H1 (cell line): ENCODE data around the gene GPNMB. TPM values are rescaled to one million over a fixed set of nuclear protein-coding genes. Genes with fewer than 3 reads are reported as not detected.

Experiments
- CTCF ChIA-PET: fragments of 300-600 bp; sonication (Branson Sonifier 250); formaldehyde crosslinking; loops from one replicate; lab custom pipeline; 2021; ENCODE audit not compliant: partially characterized antibody; lab: Charles Lee
- POLR2A ChIA-PET: fragments of 300-600 bp; sonication (Branson Sonifier 250); formaldehyde crosslinking; loops from one replicate; lab custom pipeline; 2021; ENCODE audit warnings: inconsistent platforms; ENCODE audit not compliant: partially characterized antibody; lab: Charles Lee
- DNase-seq, 2 experiments: peaks; one replicate each; pipeline versions ENCODE4 v3.0.0 to v3.0.0-alpha.2; 2010 to 2022; ENCODE audit warnings: low spot score in 2 of 2, low read depth in 1 of 2, mixed read lengths in 1 of 2
- FAIRE-seq: peaks from 2 replicates; lab custom pipeline; 2011; peaks lifted over from hg19 to GRCh38; lab: Jason Lieb, UNC
- H2AFZ ChIP-seq: 2 replicates; pipeline ENCODE4 v1.8.1; 2012; ENCODE audit warnings: low read length, inconsistent platforms
- H2AK5ac ChIP-seq: 2 replicates; pipeline ENCODE4 v1.6.1; 2013; ENCODE audit warnings: low read depth, low read length
- H2BK120ac ChIP-seq: replicated peaks from 2 replicates; pipeline ENCODE3; 2013; ENCODE audit warnings: low read depth, low read length, inconsistent platforms
- H2BK12ac ChIP-seq: 2 replicates; pipeline ENCODE4 v1.6.1; 2013; ENCODE audit warnings: low read depth, low read length
- H2BK15ac ChIP-seq: 2 replicates; pipeline ENCODE4 v1.6.1; 2013; ENCODE audit warnings: low read length
- H2BK20ac ChIP-seq: 2 replicates; pipeline ENCODE4 v1.6.1; 2013; ENCODE audit warnings: low read length
- H2BK5ac ChIP-seq: 2 replicates; pipeline ENCODE4 v1.6.1; 2013; ENCODE audit warnings: low read depth, low read length
- H3K14ac ChIP-seq: 2 replicates; pipeline ENCODE4 v1.6.1; 2013; ENCODE audit warnings: inconsistent platforms; ENCODE audit not compliant: insufficient read length
- H3K18ac ChIP-seq: 2 replicates; pipeline ENCODE4 v1.6.1; 2013; ENCODE audit warnings: low read length; ENCODE audit errors: extremely low read depth
- H3K23ac ChIP-seq: 2 replicates; pipeline ENCODE4 v1.6.1; 2013; ENCODE audit warnings: inconsistent platforms; ENCODE audit not compliant: insufficient read length
- H3K23me2 ChIP-seq: 2 replicates; pipeline ENCODE4 v1.6.1; 2013; ENCODE audit warnings: low read depth, low read length
- H3K27ac ChIP-seq: 2 replicates; pipeline ENCODE4 v1.6.1; 2011; ENCODE audit warnings: low read depth, low read length, inconsistent platforms
- H3K27me3 ChIP-seq, 4 experiments: replicated peaks in 1 of 4; 1 replicate in 1 of 4; 2 replicates in 3 of 4; pipeline versions ENCODE4 v1.6.1 to v1.8.1; 2011 to 2013; ENCODE audit warnings: low read length in 3 of 4, mild to moderate bottlenecking in 3 of 4, inconsistent platforms in 2 of 4, mixed read lengths in 2 of 4, moderate library complexity in 1 of 4; ENCODE audit not compliant: control insufficient read depth in 3 of 4, insufficient read depth in 3 of 4; ENCODE audit errors: extremely low read depth in 1 of 4
- H3K36me3 ChIP-seq, 4 experiments: 2 replicates each; pipeline versions ENCODE4 v1.6.1 to v1.8.1; 2011 to 2013; ENCODE audit warnings: mild to moderate bottlenecking in 4 of 4, low read length in 3 of 4, moderate library complexity in 2 of 4, control low read depth in 1 of 4, inconsistent platforms in 1 of 4; ENCODE audit not compliant: insufficient read depth in 4 of 4, control insufficient read depth in 2 of 4
- H3K4ac ChIP-seq: replicated peaks from 2 replicates; pipeline ENCODE3; 2013; ENCODE audit warnings: low read length, low read depth, mixed read lengths, inconsistent platforms; ENCODE audit not compliant: insufficient read length
- H3K4me1 ChIP-seq, 4 experiments: replicated peaks in 1 of 4; 1 replicate in 1 of 4; 2 replicates in 3 of 4; pipeline versions ENCODE4 v1.6.1 to v1.8.1; 2011 to 2013; ENCODE audit warnings: low read length in 3 of 4, inconsistent platforms in 2 of 4, mixed read lengths in 1 of 4; ENCODE audit not compliant: insufficient read depth in 4 of 4, control insufficient read depth in 3 of 4
- H3K4me2 ChIP-seq, 2 experiments: 2 replicates each; pipeline versions ENCODE4 v1.6.1 to v1.8.1; 2011 to 2013; ENCODE audit warnings: low read depth in 2 of 2, low read length in 2 of 2, control low read depth in 1 of 2, inconsistent platforms in 1 of 2, mild to moderate bottlenecking in 1 of 2; ENCODE audit not compliant: insufficient read depth in 1 of 2
- H3K4me3 ChIP-seq, 4 experiments: fragments of 200-600, 300-600 bp in 1 of 4; sonication (generic), shearing (Covaris generic), sonication (Bioruptor Twin) in 1 of 4; 2 replicates each; pipeline versions ENCODE4 v1.5.1 to v1.8.1; 2011 to 2016; ENCODE audit warnings: low read length in 4 of 4, low read depth in 3 of 4, control low read depth in 2 of 4, inconsistent platforms in 2 of 4, mild to moderate bottlenecking in 2 of 4, mixed read lengths in 1 of 4, moderate library complexity in 1 of 4; ENCODE audit not compliant: insufficient read depth in 2 of 4; ENCODE audit errors: extremely low read depth in 1 of 4
- H3K56ac ChIP-seq: replicated peaks from 2 replicates; pipeline ENCODE3; 2013; ENCODE audit warnings: low read depth, mild to moderate bottlenecking, mixed read lengths, low read length, inconsistent platforms; ENCODE audit not compliant: insufficient read length
- H3K79me1 ChIP-seq: 2 replicates; pipeline ENCODE4 v1.6.1; 2013; ENCODE audit warnings: low read depth, low read length, control low read depth
- H3K79me2 ChIP-seq, 2 experiments: 2 replicates each; pipeline versions ENCODE4 v1.6.1 to v1.8.1; 2012 to 2013; ENCODE audit warnings: low read length in 2 of 2, mild to moderate bottlenecking in 2 of 2, inconsistent platforms in 1 of 2; ENCODE audit not compliant: insufficient read depth in 2 of 2, control insufficient read depth in 1 of 2
- H3K9ac ChIP-seq, 4 experiments: replicated peaks in 1 of 4; 1 replicate in 1 of 4; 2 replicates in 3 of 4; pipeline versions ENCODE4 v1.6.1 to v1.8.1; 2011 to 2013; ENCODE audit warnings: low read depth in 3 of 4, low read length in 3 of 4, control low read depth in 2 of 4, mild to moderate bottlenecking in 2 of 4, moderate library complexity in 2 of 4, inconsistent platforms in 1 of 4; ENCODE audit errors: extremely low read depth in 1 of 4
- H3K9me3 ChIP-seq, 2 experiments: 2 replicates each; pipeline versions ENCODE4 v1.6.1 to v1.8.1; 2012 to 2013; ENCODE audit warnings: mild to moderate bottlenecking in 2 of 2, moderate library complexity in 2 of 2, control low read depth in 1 of 2, inconsistent platforms in 1 of 2, low read depth in 1 of 2, low read length in 1 of 2, mixed read lengths in 1 of 2; ENCODE audit not compliant: insufficient read depth in 2 of 2
- H4K20me1 ChIP-seq, 2 experiments: replicated peaks in 1 of 2; 2 replicates each; pipeline versions ENCODE3 to v1.8.1; 2011 to 2013; ENCODE audit warnings: inconsistent platforms in 2 of 2, low read length in 2 of 2, mild to moderate bottlenecking in 1 of 2; ENCODE audit not compliant: insufficient read depth in 2 of 2, control insufficient read depth in 1 of 2
- H4K5ac ChIP-seq: 2 replicates; pipeline ENCODE4 v1.6.1; 2013; ENCODE audit warnings: low read length, low read depth, mixed read lengths, inconsistent platforms; ENCODE audit not compliant: insufficient read length
- H4K8ac ChIP-seq: 2 replicates; pipeline ENCODE4 v1.8.0; 2013; ENCODE audit warnings: mild to moderate bottlenecking, moderate library complexity, low read length, inconsistent platforms; ENCODE audit not compliant: insufficient read depth; ENCODE audit errors: extremely low read depth
- H4K91ac ChIP-seq: replicated peaks from 2 replicates; pipeline ENCODE3; 2013; ENCODE audit warnings: low read length, mixed read lengths, inconsistent platforms; ENCODE audit not compliant: insufficient read length
- BACH1 ChIP-seq: IDR thresholded peaks from 2 replicates; pipeline ENCODE4 v1.6.1; 2012; ENCODE audit warnings: low read length, improper control_type of control experiment
- CTCF ChIP-seq, 3 experiments: IDR thresholded peaks; 1 replicate in 2 of 3; 2 replicates in 1 of 3; pipeline versions ENCODE4 v1.5.1 to v1.6.1; 2011; ENCODE audit warnings: low read length in 3 of 3, mild to moderate bottlenecking in 3 of 3, inconsistent platforms in 2 of 3, low read depth in 1 of 3, moderate library complexity in 1 of 3; ENCODE audit not compliant: insufficient read depth in 1 of 3; ENCODE audit errors: control extremely low read depth in 1 of 3
- EGR1 ChIP-seq: IDR thresholded peaks from 2 replicates; pipeline ENCODE4 v1.6.1; 2011; ENCODE audit warnings: low read depth, low read length, borderline replicate concordance
- EZH2 ChIP-seq: fragments of 200-600 bp; sonication (generic); IDR thresholded peaks from 2 replicates; pipeline ENCODE4 v1.7.1; 2012; ENCODE audit warnings: low read depth, mild to moderate bottlenecking, moderate library complexity, low read length, inconsistent platforms; ENCODE audit not compliant: severe bottlenecking
- JUN ChIP-seq: IDR thresholded peaks from 2 replicates; pipeline ENCODE4 v1.6.1; 2011; ENCODE audit warnings: low read depth, mild to moderate bottlenecking, improper control_type of control experiment, low read length
- JUND ChIP-seq: IDR thresholded peaks from 2 replicates; pipeline ENCODE4 v1.6.1; 2011; ENCODE audit warnings: mild to moderate bottlenecking, improper control_type of control experiment, low read length
- NRF1 ChIP-seq: IDR thresholded peaks from 2 replicates; pipeline ENCODE4 v1.6.1; 2011; ENCODE audit warnings: mild to moderate bottlenecking, low read depth, low read length, improper control_type of control experiment
- RAD21 ChIP-seq, 2 experiments: IDR thresholded peaks in 1 of 2; conservative IDR thresholded peaks in 1 of 2; 2 replicates each; pipeline ENCODE4 v1.6.1; 2011; ENCODE audit warnings: low read depth in 2 of 2, low read length in 2 of 2, improper control_type of control experiment in 1 of 2, inconsistent platforms in 1 of 2, mild to moderate bottlenecking in 1 of 2, moderate library complexity in 1 of 2
- SIRT6 ChIP-seq: IDR thresholded peaks from one replicate; pipeline ENCODE4 v1.7.1; 2012; ENCODE audit warnings: low read length, inconsistent platforms
- SP1 ChIP-seq: IDR thresholded peaks from 2 replicates; pipeline ENCODE4 v1.6.1; 2011; ENCODE audit warnings: low read depth, low read length
- SP2 ChIP-seq: IDR thresholded peaks from 2 replicates; pipeline ENCODE4 v1.6.1; 2012; ENCODE audit warnings: mild to moderate bottlenecking, low read length, inconsistent platforms
- SUZ12 ChIP-seq: fragments of 200-600 bp; sonication (generic); IDR thresholded peaks from 2 replicates; pipeline ENCODE4 v1.6.1; 2012; ENCODE audit warnings: mild to moderate bottlenecking, inconsistent platforms, low read length, moderate library complexity, mixed read lengths
- WGBS, 2 experiments: shearing (Covaris generic) in 1 of 2; methylation state at CpG; one replicate each; pipeline versions ENCODE4 v1.1.6 to v1.1.7; 2013 to 2015; ENCODE audit warnings: low lambda C conversion rate in 2 of 2, mixed read lengths in 2 of 2, inconsistent platforms in 1 of 2, low coverage in 1 of 2, missing lambda C conversion rate in 1 of 2; ENCODE audit not compliant: insufficient replicate concordance in 2 of 2, insufficient coverage in 1 of 2, insufficient read length in 1 of 2; ENCODE audit errors: extremely low coverage in 1 of 2, missing lambda C conversion rate in 1 of 2; 5-methylcytosine and 5-hydroxymethylcytosine counted together
- polyA plus RNA-seq, 7 experiments: library from polyadenylated mRNA; depleted of rRNA in 3 of 7; stranded (reverse) in 5 of 7; unstranded in 2 of 7; fragments of >200 nt in 5 of 7; fragments of 200-250 nt in 2 of 7; gene quantifications; 1 replicate in 5 of 7; 2 replicates in 1 of 7; 4 replicates in 1 of 7; pipeline versions ENCODE4 v1.2.1 to v1.2.3, GENCODE V29; 2011 to 2013; ENCODE audit warnings: missing spikeins in 2 of 7, mixed read lengths in 2 of 7
- total RNA-seq: library from RNA; stranded (reverse); fragmentation: NEBNext Ultra II Directional; extraction: Animal tissue kit (Norgen Biotek cat#: 25700); gene quantifications from 2 replicates; pipeline ENCODE4 v1.2.1, GENCODE V29; 2021

GPNMB gene
- total and polyA plus RNA-seq, 2 of the 8 experiments (the other 6 are each of a cell fraction or from before 2014, with no cell fraction given) = 1.1 to 1.4 TPM

- H3K27me3 ChIP-seq = peaks cover 0 to 7% (median 4%) of the 10 kb centered on the region in 4 experiments; a peak in 5 of 7 replicates
- CTCF ChIA-PET = interaction anchor here (0.9 to 1.7 kb wide), 5 partner anchors 9 to 94 kb away, joined by 3 to 6 read pairs (median 3); no protein-coding TSS in a partner anchor
- no peak overlapping the region for H2BK12ac ChIP-seq
- no peak overlapping the region for H4K8ac ChIP-seq
- DNase-seq = no peak
- no peak overlapping the region for H3K4me2 ChIP-seq
- peaks cover 0 to 8% (median 3%) of the 10 kb centered on the region in 4 experiments; a peak in 4 of 7 replicates for H3K4me1 ChIP-seq
- H3K23ac ChIP-seq = no peak overlapping the region
- FAIRE-seq = no peak
- no peak overlapping the region for H2BK20ac ChIP-seq
- H4K20me1 ChIP-seq = no peaks in the 10 kb centered on the region
- peak overlapping the region; percentile 41; the same call in 1 of the 2 replicates for H2AFZ ChIP-seq
- POLR2A ChIA-PET = interaction anchor here (1.1 kb wide), 1 partner anchor 290 kb away, joined by 3 read pairs; no protein-coding TSS in a partner anchor
- H2BK5ac ChIP-seq = no peak overlapping the region
- no peak overlapping the region for H3K27ac ChIP-seq
- no peak overlapping the region for H3K4ac ChIP-seq
- no peak overlapping the region for H3K18ac ChIP-seq
- H3K14ac ChIP-seq = no peak overlapping the region
- no peaks in the 10 kb centered on the region for H3K79me1 ChIP-seq
- H2BK15ac ChIP-seq = no peak overlapping the region
- no peak overlapping the region for H3K4me3 ChIP-seq
- no peak overlapping the region for H4K91ac ChIP-seq
- H3K79me2 ChIP-seq = no peaks in the 10 kb centered on the region
- H3K23me2 ChIP-seq = no peaks in the 10 kb centered on the region; the same call in 1 of the 2 replicates
- 74% methylated on average over 3 of the region's 3 CpGs; no CpG with 5 or more reads in 1 of the 2 experiments for WGBS, 2 experiments
- no peak overlapping the region for H2AK5ac ChIP-seq
- H4K5ac ChIP-seq = no peak overlapping the region
- H3K36me3 ChIP-seq = no peaks in the 10 kb centered on the region
- no peak overlapping the region for H2BK120ac ChIP-seq
- no peaks in the 10 kb centered on the region; a peak in 1 of 4 replicates for H3K9me3 ChIP-seq
- no peak overlapping the region for H3K56ac ChIP-seq
- H3K9ac ChIP-seq = no peak overlapping the region
- TF ChIP-seq NRF1 = no peak
- TF ChIP-seq EZH2 = no peak
- TF ChIP-seq JUND = no peak
- no peak for TF ChIP-seq JUN
- no peak for TF ChIP-seq EGR1
- no peak for TF ChIP-seq SP2
- TF ChIP-seq CTCF (IDR thresholded peaks at IDR 0.05; ENCODE audit: control extremely low read depth in 1 of 3, insufficient read depth in 1 of 3, low read depth in 1 of 3, low read length in 3 of 3) = no peak
- TF ChIP-seq SP1 = no peak
- no peak for TF ChIP-seq SUZ12
- TF ChIP-seq BACH1 = no peak
- TF ChIP-seq RAD21 (IDR thresholded peaks at IDR 0.05 in 1 of 2, conservative IDR thresholded peaks at IDR 0.05 in 1 of 2; ENCODE audit: low read depth in 2 of 2, low read length in 2 of 2) = no peak
- no peak for TF ChIP-seq SIRT6
These were observed 4.3 kb upstream of the GPNMB start for GRCh38 chr7:23242321-23242720.
